ENCODE results near the gene B4GALT3. TPM values are rescaled to one million over a fixed set of nuclear protein-coding genes. Genes with fewer than 3 reads are reported as not detected.

The B4GALT3 gene
- total and polyA plus RNA-seq, 5 experiments from 2014 or later = 35.4 to 97.4 (median 49.9) TPM

DNA sequence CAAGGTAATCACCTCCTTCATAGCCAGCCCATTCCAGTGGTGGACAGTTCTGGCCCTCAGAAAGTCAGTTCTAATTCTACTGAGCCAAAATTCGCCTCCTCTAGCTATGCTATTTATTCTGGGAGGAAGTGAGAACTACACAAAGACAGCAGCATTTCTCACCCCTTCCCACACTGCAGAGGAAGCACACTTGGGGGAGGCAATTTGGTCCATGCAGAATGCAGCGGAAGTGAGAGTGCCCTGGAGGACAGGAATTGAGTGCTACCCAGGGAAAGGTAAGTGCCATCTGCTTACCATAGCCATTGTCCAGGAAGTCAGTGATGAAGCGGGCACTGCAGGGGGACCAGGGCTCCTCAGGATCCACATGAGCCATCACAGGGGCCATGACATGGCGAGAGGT lies 17.9 kb upstream of the B4GALT3 start:
- DNase-seq = no peak
- H3K9me3 Mint-ChIP-seq = no peaks in the 10 kb centered on the region
- POLR2A ChIA-PET = interaction anchor here (1.8 to 5.8 kb wide), 4 partner anchors 14 to 31 kb away, joined by 7 to 48 read pairs (median 18); partner anchors contain the start of genes PPOX and TOMM40L

DNA sequence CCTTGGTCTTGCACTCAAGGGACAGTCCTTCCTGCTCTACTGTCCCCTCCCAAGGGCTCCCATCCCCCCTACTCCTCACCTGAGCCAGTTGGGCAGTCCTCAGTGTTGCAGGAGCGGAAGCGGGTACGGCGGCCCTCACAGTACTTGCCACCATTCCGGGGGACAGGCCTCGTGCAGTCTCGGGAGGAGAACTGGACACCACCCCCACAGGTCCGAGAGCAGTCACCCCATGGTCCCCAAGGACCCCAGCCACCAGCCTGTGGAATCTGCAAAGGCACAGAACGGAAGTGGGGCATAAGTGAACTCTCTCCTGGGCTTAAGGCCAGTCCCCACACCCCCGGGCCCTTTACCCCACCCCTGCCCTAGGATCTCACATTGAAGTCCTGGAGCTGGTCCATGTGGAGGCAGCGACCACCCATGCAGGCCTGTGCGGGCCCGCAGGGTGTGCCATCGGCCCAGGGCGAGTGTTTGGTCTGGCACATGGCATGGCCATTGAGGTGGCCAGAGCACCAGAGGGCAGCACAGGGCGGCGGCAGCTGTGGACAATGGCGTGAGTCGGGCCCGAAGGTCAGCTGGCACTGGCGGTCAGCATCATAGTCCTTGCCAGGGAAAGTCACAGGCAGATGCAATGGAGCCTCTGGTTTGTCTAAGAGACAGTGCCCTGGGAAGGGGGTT lies 16.4 kb upstream of the B4GALT3 start:
- DNase-seq (no peak), ATAC-seq (no peak)
- POLR2A ChIA-PET = interaction anchor here (0.6 to 5.8 kb wide), 12 partner anchors 7 to 120 kb away, joined by 3 to 59 read pairs (median 6); partner anchors contain the start of genes APOA2, NDUFS2, PPOX and SDHC
- Mint-ChIP-seq H3K4me3 (no peak overlapping the region), H3K36me3 (no peaks in the 10 kb centered on the region), H3K4me1 (peaks cover 10 to 59% (median 43%) of the 10 kb centered on the region in 4 donors), H3K9me3 (no peaks in the 10 kb centered on the region), H3K27ac (peak overlapping the region in 4 of 10 donors; percentile 8 to 91 (median 34)), H3K27me3 (no peaks in the 10 kb centered on the region)

More for the DNA sequence above, 17.9 kb upstream of the B4GALT3 start:
- Mint-ChIP-seq H3K27ac (peak overlapping the region in 9 of 10 donors; percentile 58 to 92 (median 86)), H3K4me3 (peak overlapping the region in 5 of 10 donors; percentile 23 to 68 (median 37)), H3K36me3 (no peaks in the 10 kb centered on the region), H3K4me1 (peaks cover 13 to 60% (median 48%) of the 10 kb centered on the region in 4 donors), H3K27me3 (no peaks in the 10 kb centered on the region)
- ATAC-seq = no peak

DNA sequence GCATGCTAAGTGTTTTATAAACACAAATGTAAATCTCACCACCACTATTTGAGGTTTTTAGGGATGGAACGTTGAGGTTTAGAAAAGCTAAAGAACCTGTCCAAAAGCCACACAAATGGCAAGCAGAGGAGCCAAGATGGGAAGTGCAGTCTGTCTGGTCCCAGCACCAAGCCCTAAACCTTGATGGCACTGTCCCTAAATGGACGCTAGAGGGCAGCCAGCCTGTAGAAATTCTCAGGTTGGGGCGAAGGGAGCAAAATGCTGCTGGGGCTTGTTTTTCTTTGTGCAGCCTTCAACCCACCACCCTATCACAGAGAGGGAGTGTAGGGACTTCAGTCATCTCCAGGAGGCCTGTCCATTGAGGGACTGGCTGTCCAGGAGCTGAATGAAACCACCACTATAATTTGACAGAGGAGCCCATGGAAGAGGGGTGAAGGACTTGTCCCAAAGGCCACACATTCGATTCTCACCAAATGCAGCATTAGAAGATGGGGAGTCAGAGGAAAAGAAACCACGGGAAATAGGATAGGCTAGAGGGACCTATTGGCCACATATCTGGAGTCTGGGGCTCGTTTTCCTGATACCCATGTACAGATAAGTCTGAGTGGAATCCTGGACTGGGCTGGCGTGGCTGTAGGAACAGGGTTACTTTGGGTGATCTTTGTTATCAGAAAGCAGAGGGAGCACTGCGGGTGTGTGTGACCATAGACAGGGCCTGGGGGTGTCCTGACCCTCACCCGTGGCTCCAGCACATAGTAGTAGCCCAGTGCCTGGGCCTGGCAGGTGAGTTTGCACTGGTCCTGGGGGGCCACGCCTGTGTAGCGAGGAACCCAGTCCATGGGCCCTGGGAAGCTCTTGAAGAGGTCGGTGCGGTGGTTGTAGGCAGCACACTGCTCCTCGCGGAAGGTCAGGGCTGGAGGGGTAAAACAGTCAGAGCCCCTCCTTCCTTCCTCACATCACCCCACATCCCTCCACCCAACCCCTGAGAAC lies 15.5 kb upstream of the B4GALT3 start:
- peak; percentile 38 to 86 (median 66) for DNase-seq
- Mint-ChIP-seq H3K27me3 (no peaks in the 10 kb centered on the region), H3K36me3 (no peaks in the 10 kb centered on the region), H3K4me1 (peaks cover 10 to 64% (median 47%) of the 10 kb centered on the region in 4 donors), H3K4me3 (peak overlapping the region in 6 of 10 donors; percentile 44 to 68 (median 54)), H3K9me3 (no peaks in the 10 kb centered on the region), H3K27ac (peak overlapping the region; percentile 67 to 97 (median 91))
- POLR2A ChIA-PET = interaction anchor here (0.6 to 5.8 kb wide), 15 partner anchors 9 to 121 kb away, joined by 3 to 59 read pairs (median 5); partner anchors contain the start of genes APOA2, B4GALT3, NDUFS2 and PPOX
- ATAC-seq = peak; percentile 97

DNA sequence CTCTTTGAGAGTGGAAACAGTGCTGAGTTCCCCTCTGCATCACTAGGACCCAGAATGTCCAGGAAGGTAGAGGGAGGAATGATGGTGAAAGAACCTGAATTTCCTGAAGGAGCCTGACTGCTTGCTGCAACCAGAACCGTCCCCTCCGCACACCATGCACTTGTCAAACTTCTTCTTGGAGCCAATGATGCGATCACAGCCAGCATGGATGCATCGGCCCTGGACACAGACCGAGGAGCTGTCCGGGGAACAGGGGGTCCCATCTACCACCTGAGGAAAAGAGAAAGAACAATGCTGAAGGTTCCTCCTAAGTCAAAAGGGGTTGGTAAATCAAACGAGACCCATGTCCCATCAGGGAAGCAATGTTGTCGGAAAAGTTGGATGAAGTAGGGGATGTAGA lies 14.7 kb upstream of the B4GALT3 start:
- Mint-ChIP-seq H3K4me1 (peaks cover 17 to 65% (median 53%) of the 10 kb centered on the region in 4 donors), H3K9me3 (no peaks in the 10 kb centered on the region), H3K27me3 (no peaks in the 10 kb centered on the region), H3K27ac (peak overlapping the region in 5 of 10 donors; percentile 8 to 97 (median 35)), H3K36me3 (no peaks in the 10 kb centered on the region), H3K4me3 (no peak overlapping the region)
- POLR2A ChIA-PET = interaction anchor here (1.1 to 5.8 kb wide), 11 partner anchors 10 to 59 kb away, joined by 3 to 59 read pairs (median 5); partner anchors contain the start of genes B4GALT3, DEDD, NDUFS2 and PPOX
- DNase-seq (no peak), ATAC-seq (no peak)

DNA sequence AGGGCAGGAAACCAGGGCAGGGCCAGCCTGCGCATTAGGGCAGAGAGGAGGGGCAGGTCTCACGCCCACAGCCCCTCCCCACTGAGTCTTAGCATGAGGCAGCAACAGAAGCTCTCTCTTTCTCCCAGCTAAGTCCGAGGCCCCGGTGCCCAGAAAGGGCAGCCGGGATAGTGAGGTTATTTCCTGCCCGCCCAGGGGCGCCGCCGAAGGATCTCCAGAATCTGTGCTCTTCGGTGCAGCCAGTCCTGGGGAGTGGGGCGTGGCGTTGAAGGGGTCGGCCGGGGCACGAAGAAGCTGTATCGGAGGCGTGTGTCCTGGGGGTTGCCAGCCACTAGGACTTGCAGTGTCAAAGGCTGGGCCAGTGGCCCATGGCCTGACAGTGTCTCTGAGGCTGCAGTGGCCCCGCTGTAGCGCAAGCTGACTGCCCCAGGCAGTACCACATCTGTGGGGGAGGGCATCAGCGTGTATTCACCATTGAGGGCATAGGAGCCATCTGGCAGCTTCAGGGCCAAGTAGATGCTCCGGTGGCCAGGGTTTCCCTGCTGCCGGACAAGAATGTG lies 13.7 kb upstream of the B4GALT3 start:
- H3K9me3 Mint-ChIP-seq = no peaks in the 10 kb centered on the region
- peaks cover 21 to 72% (median 61%) of the 10 kb centered on the region in 4 donors for H3K4me1 Mint-ChIP-seq
- H3K36me3 Mint-ChIP-seq = no peaks in the 10 kb centered on the region
- no peaks in the 10 kb centered on the region for H3K27me3 Mint-ChIP-seq
- POLR2A ChIA-PET = interaction anchor here (0.5 to 5.8 kb wide), 13 partner anchors 8 to 183 kb away, joined by 3 to 59 read pairs (median 5); partner anchors contain the start of genes B4GALT3, DEDD, NDUFS2 and PPOX
- peak overlapping the region in 3 of 10 donors; percentile 25 to 91 (median 49) for H3K27ac Mint-ChIP-seq
- ATAC-seq (no peak), DNase-seq (no peak)
- H3K4me3 Mint-ChIP-seq = no peak overlapping the region

DNA sequence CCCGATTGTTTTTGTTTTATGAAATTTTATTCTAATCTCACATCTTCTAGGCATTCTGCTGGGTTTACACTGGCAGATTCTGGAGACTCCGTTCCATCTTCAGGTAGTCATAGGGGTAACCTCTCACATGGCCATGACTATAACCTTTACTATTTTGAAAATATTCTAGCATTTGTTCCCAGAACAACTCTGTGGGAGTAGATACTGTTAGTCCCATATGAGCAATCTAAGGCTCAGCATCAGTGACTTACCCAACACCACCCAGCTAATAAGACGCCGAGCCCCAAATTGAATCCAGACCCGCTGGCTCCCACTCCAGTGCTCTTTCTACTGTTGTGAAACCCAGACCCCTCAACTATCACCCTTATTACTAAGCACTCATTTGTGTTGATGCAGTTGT lies 11.7 kb upstream of the B4GALT3 start:
- Mint-ChIP-seq H3K27ac (peak overlapping the region in 6 of 10 donors; percentile 43 to 100 (median 73)), H3K4me1 (peaks cover 32 to 73% (median 67%) of the 10 kb centered on the region in 4 donors), H3K36me3 (no peaks in the 10 kb centered on the region), H3K4me3 (peak overlapping the region in 1 of 10 donors; percentile 34), H3K9me3 (no peaks in the 10 kb centered on the region), H3K27me3 (no peaks in the 10 kb centered on the region)
- DNase-seq = no peak
- ATAC-seq = no peak
- POLR2A ChIA-PET = no interaction called here

DNA sequence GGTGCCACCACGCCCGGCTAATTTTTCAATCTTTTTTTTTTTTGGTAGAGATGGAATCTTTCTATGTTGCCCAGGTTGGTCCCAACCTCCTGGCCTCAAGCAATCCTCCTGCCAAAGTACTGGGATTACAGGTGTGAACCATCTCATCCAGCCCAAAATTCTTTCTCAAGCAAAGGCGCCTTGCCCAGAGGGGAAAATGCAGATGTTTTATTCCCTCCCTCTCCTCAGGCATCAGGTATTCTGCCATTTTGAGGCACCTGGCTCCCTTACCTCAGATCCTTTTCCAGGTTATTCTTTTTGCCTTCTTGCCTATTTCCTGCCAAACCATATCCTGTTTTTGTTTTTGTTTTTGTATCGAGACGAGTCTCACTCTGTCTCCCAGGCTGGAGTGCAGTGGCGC lies 11.1 kb upstream of the B4GALT3 start:
- peaks cover 36 to 76% (median 72%) of the 10 kb centered on the region in 4 donors for H3K4me1 Mint-ChIP-seq
- DNase-seq = no peak
- no peaks in the 10 kb centered on the region for H3K9me3 Mint-ChIP-seq
- no peaks in the 10 kb centered on the region for H3K36me3 Mint-ChIP-seq
- POLR2A ChIA-PET = interaction anchor here (0.6 to 3.9 kb wide), 6 partner anchors 11 to 192 kb away, joined by 3 to 26 read pairs (median 4); partner anchors contain the start of genes ADAMTS4, B4GALT3 and PPOX
- H3K4me3 Mint-ChIP-seq = peak overlapping the region in 4 of 10 donors; percentile 31 to 62 (median 36)
- no peaks in the 10 kb centered on the region for H3K27me3 Mint-ChIP-seq
- H3K27ac Mint-ChIP-seq = peak overlapping the region in 8 of 10 donors; percentile 62 to 100 (median 82)
- no peak for ATAC-seq

DNA sequence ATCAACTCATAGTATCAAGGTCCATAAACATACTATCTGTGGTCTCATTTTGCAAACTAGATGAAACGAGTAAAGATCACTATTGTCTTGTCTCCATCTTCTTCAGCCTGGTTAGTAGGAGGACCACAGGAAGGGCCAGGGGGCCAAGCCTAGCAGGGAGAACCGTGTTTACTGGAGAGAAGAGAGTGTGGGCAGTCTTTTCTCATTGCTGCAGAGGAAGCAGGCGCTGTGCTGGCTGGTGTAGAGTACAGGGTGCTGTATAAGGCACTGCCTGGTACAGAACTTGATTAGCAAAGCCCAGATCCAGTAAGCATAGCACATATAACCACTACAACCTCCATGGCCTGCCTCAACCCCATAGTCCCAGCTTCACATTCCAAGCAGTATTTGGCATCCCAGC lies 10.0 kb upstream of the B4GALT3 start:
- Mint-ChIP-seq H3K4me1 (peaks cover 36 to 77% (median 73%) of the 10 kb centered on the region in 4 donors), H3K27me3 (no peaks in the 10 kb centered on the region), H3K27ac (peak overlapping the region; percentile 89 to 100 (median 94)), H3K4me3 (peak overlapping the region in 9 of 10 donors; percentile 2 to 79 (median 60)), H3K36me3 (no peaks in the 10 kb centered on the region), H3K9me3 (no peaks in the 10 kb centered on the region)
- DNase-seq = no peak
- ATAC-seq = no peak
- POLR2A ChIA-PET = interaction anchor here (0.7 to 3.9 kb wide), 7 partner anchors 11 to 38 kb away, joined by 3 to 26 read pairs (median 5); partner anchors contain the start of genes B4GALT3, NDUFS2, PPOX and TOMM40L

DNA sequence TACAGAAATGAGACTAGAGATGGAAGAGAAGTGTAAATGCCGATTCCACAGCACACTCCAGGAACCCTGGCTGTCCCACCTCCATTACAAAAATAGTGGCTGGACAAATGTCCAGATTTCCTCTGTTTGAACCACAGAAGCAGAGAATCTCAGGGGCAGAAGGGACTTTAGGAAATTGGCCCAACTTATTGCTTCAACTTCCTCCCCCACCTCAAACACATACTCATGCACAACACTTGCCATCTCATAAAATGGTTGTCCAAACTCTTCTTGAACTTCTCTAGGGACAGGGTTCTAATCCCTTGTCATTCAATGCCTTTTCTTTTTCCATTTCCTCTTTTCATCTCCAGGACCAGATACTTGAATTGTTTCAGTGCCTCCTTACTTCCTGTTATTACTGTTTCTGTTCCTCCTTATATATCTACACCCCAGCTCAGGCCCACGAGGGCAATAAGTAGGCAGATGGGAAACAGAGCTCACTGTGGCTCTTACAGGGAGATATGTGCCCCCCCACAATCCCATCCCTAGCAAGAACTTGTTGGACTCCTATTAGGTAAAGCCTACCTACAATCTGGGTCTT lies 8.5 kb upstream of the B4GALT3 start:
- Mint-ChIP-seq H3K36me3 (no peaks in the 10 kb centered on the region), H3K27me3 (no peaks in the 10 kb centered on the region), H3K9me3 (no peaks in the 10 kb centered on the region), H3K4me3 (peak overlapping the region; percentile 74 to 91 (median 88)), H3K27ac (peak overlapping the region; percentile 89 to 100 (median 94)), H3K4me1 (peaks cover 40 to 83% (median 79%) of the 10 kb centered on the region in 4 donors)
- POLR2A ChIA-PET = interaction anchor here (0.6 to 3.9 kb wide), 16 partner anchors 8 to 136 kb away, joined by 3 to 27 read pairs (median 3); partner anchors contain the start of genes APOA2, ARHGAP30, B4GALT3 and NDUFS2
- DNase-seq = no peak
- peak; percentile 3 to 4 for ATAC-seq

DNA sequence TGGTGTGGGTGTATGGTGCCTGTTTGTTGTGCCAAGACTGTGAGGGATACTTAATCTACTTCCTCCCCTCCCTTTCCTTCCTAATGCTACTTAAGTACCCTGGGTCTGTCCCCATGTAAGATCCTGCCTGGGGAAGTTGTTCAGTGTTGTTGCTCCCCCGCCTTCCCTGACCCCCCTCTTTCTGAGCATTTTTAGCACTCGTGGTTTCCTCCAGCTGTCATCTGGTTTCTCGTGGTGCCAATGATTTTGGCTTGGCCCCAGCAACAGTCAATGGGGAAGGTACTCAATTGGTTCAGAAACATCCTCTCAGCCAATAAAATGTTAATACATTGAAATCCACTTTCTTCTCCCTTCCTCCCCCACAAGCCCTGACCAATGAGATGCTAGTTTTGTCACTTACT lies 8.0 kb upstream of the B4GALT3 start:
- H3K9me3 Mint-ChIP-seq = no peaks in the 10 kb centered on the region
- H3K36me3 Mint-ChIP-seq = no peaks in the 10 kb centered on the region
- peaks cover 44 to 88% (median 82%) of the 10 kb centered on the region in 4 donors for H3K4me1 Mint-ChIP-seq
- peak; percentile 50 to 92 (median 83) for DNase-seq
- no peaks in the 10 kb centered on the region for H3K27me3 Mint-ChIP-seq
- peak; percentile 72 to 89 for ATAC-seq
- POLR2A ChIA-PET = interaction anchor here (0.6 to 3.9 kb wide), 10 partner anchors 9 to 133 kb away, joined by 3 to 27 read pairs (median 5); partner anchors contain the start of genes ARHGAP30, B4GALT3, NDUFS2 and PPOX
- peak overlapping the region; percentile 74 to 91 (median 88) for H3K4me3 Mint-ChIP-seq
- peak overlapping the region; percentile 89 to 100 (median 94) for H3K27ac Mint-ChIP-seq

DNA sequence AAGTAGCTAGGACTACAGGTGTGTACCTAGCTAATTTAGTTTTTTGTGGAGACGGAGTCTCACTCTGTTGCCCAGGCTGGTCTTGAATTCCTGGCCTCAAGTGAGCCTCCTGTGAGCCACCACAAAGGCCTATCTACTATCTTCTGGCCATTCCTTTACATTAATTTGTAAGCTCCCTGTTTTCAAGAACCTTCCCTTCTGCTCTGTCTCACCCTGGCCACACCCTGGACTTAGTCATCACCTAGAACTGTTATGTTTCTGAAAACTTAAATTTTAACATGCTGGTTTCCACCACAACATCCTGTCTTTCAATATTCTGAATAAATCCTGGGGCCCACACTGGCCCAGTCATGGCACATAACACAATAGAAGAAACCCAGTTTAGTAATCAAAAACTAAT lies 4.9 kb upstream of the B4GALT3 start:
- DNase-seq (peak in 5 of 10 donors; percentile 26 to 80 (median 62)), ATAC-seq (peak; percentile 38 to 49)

More for the DNA sequence above, 4.9 kb upstream of the B4GALT3 start:
- peak overlapping the region; percentile 90 to 100 (median 94) for H3K27ac Mint-ChIP-seq
- H3K36me3 Mint-ChIP-seq = peaks cover 0 to 3% (median 0%) of the 10 kb centered on the region in 3 donors
- H3K4me1 Mint-ChIP-seq = peaks cover 43 to 91% (median 84%) of the 10 kb centered on the region in 4 donors
- H3K9me3 Mint-ChIP-seq = no peaks in the 10 kb centered on the region
- H3K4me3 Mint-ChIP-seq = peak overlapping the region; percentile 50 to 97 (median 77)
- H3K27me3 Mint-ChIP-seq = no peaks in the 10 kb centered on the region
- POLR2A ChIA-PET = interaction anchor here (0.7 to 8.7 kb wide), 22 partner anchors 8 to 535 kb away, joined by 3 to 154 read pairs (median 6); partner anchors contain the start of genes ADAMTS4, APOA2, ARHGAP30 and NDUFS2

Measured in naive thymus-derived CD8-positive, alpha-beta T cell (primary cell).